H1 (cell line): ENCODE results near the gene GPBP1. TPM values are rescaled to one million over a fixed set of nuclear protein-coding genes. Genes with fewer than 3 reads are reported as not detected.

Source experiments
- BACH1 ChIP-seq: IDR thresholded peaks from 2 replicates; pipeline ENCODE4 v1.6.1; 2012; ENCODE audit warnings: low read length, improper control_type of control experiment
- CBX5 ChIP-seq: fragments of 300-800, 300-1000 bp; sonication (generic); IDR thresholded peaks from 2 replicates; pipeline ENCODE4 v1.7.1; 2016; ENCODE audit warnings: antibody characterized with exemption, low read length, low read depth
- CEBPB ChIP-seq: IDR thresholded peaks from 2 replicates; pipeline ENCODE4 v1.6.1; 2012; ENCODE audit warnings: low read depth, low read length
- GTF2F1 ChIP-seq: IDR thresholded peaks from 2 replicates; pipeline ENCODE4 v1.6.1; 2012; ENCODE audit warnings: low read depth, low read length, improper control_type of control experiment, borderline replicate concordance
- HDAC6 ChIP-seq: IDR thresholded peaks from one replicate; pipeline ENCODE4 v1.7.1; 2012; ENCODE audit warnings: low read depth, mild to moderate bottlenecking, inconsistent platforms, low read length, moderate library complexity
- JUND ChIP-seq: IDR thresholded peaks from 2 replicates; pipeline ENCODE4 v1.6.1; 2011; ENCODE audit warnings: mild to moderate bottlenecking, improper control_type of control experiment, low read length
- KDM1A ChIP-seq: fragments of 200-600, 300-600 bp; sonication (generic); IDR thresholded peaks from 2 replicates; pipeline ENCODE4 v1.7.1; 2016; ENCODE audit warnings: mild to moderate bottlenecking, low read length, borderline replicate concordance
- POLR2AphosphoS5 ChIP-seq: IDR thresholded peaks from 2 replicates; pipeline ENCODE4 v1.6.1; 2011; ENCODE audit warnings: low read depth, low read length
- TEAD4 ChIP-seq: IDR thresholded peaks from 2 replicates; pipeline ENCODE4 v1.6.1; 2012; ENCODE audit warnings: low read depth, low read length, inconsistent platforms, mixed read lengths
- polyA plus RNA-seq, 7 experiments: library from polyadenylated mRNA; depleted of rRNA in 3 of 7; stranded (reverse) in 5 of 7; unstranded in 2 of 7; fragments of >200 nt in 5 of 7; fragments of 200-250 nt in 2 of 7; gene quantifications; 1 replicate in 5 of 7; 2 replicates in 1 of 7; 4 replicates in 1 of 7; pipeline versions ENCODE4 v1.2.1 to v1.2.3, GENCODE V29; 2011 to 2013; ENCODE audit warnings: missing spikeins in 2 of 7, mixed read lengths in 2 of 7
- total RNA-seq: library from RNA; stranded (reverse); fragmentation: NEBNext Ultra II Directional; extraction: Animal tissue kit (Norgen Biotek cat#: 25700); gene quantifications from 2 replicates; pipeline ENCODE4 v1.2.1, GENCODE V29; 2021
- TF ChIP-seq, protein P1 (sequence below): fragments of 300-600 bp; sonication (generic); IDR thresholded peaks from 2 replicates; pipeline ENCODE4 v1.7.1; 2012; ENCODE audit warnings: low read length, moderate library complexity, mild to moderate bottlenecking, inconsistent platforms; ENCODE audit not compliant: insufficient replicate concordance

The GPBP1 gene
- total and polyA plus RNA-seq, 2 of the 8 experiments (the other 6 are each of a cell fraction or from before 2014, with no cell fraction given): 29.2 to 108 TPM

DNA sequence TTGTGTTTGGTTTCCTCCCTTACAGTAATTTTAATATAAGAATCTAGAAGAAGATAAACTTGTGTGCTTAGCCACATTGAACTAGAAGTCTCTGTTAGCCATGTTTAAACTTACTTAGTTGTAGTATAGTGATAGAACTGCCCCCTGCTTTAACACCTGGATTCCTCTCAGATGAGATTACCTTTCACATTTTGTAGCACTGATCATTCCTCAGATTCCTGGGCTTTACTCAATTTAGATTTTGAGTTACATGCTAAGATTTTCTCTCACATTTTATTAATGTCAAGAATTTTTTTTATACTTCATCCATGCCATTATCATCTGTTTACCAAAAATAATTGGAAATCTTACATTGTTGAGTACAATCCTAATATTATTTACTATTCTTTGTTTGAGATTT, 70.5 kb downstream of the GPBP1 start (continued):
- TF ChIP-seq, protein P1, sequence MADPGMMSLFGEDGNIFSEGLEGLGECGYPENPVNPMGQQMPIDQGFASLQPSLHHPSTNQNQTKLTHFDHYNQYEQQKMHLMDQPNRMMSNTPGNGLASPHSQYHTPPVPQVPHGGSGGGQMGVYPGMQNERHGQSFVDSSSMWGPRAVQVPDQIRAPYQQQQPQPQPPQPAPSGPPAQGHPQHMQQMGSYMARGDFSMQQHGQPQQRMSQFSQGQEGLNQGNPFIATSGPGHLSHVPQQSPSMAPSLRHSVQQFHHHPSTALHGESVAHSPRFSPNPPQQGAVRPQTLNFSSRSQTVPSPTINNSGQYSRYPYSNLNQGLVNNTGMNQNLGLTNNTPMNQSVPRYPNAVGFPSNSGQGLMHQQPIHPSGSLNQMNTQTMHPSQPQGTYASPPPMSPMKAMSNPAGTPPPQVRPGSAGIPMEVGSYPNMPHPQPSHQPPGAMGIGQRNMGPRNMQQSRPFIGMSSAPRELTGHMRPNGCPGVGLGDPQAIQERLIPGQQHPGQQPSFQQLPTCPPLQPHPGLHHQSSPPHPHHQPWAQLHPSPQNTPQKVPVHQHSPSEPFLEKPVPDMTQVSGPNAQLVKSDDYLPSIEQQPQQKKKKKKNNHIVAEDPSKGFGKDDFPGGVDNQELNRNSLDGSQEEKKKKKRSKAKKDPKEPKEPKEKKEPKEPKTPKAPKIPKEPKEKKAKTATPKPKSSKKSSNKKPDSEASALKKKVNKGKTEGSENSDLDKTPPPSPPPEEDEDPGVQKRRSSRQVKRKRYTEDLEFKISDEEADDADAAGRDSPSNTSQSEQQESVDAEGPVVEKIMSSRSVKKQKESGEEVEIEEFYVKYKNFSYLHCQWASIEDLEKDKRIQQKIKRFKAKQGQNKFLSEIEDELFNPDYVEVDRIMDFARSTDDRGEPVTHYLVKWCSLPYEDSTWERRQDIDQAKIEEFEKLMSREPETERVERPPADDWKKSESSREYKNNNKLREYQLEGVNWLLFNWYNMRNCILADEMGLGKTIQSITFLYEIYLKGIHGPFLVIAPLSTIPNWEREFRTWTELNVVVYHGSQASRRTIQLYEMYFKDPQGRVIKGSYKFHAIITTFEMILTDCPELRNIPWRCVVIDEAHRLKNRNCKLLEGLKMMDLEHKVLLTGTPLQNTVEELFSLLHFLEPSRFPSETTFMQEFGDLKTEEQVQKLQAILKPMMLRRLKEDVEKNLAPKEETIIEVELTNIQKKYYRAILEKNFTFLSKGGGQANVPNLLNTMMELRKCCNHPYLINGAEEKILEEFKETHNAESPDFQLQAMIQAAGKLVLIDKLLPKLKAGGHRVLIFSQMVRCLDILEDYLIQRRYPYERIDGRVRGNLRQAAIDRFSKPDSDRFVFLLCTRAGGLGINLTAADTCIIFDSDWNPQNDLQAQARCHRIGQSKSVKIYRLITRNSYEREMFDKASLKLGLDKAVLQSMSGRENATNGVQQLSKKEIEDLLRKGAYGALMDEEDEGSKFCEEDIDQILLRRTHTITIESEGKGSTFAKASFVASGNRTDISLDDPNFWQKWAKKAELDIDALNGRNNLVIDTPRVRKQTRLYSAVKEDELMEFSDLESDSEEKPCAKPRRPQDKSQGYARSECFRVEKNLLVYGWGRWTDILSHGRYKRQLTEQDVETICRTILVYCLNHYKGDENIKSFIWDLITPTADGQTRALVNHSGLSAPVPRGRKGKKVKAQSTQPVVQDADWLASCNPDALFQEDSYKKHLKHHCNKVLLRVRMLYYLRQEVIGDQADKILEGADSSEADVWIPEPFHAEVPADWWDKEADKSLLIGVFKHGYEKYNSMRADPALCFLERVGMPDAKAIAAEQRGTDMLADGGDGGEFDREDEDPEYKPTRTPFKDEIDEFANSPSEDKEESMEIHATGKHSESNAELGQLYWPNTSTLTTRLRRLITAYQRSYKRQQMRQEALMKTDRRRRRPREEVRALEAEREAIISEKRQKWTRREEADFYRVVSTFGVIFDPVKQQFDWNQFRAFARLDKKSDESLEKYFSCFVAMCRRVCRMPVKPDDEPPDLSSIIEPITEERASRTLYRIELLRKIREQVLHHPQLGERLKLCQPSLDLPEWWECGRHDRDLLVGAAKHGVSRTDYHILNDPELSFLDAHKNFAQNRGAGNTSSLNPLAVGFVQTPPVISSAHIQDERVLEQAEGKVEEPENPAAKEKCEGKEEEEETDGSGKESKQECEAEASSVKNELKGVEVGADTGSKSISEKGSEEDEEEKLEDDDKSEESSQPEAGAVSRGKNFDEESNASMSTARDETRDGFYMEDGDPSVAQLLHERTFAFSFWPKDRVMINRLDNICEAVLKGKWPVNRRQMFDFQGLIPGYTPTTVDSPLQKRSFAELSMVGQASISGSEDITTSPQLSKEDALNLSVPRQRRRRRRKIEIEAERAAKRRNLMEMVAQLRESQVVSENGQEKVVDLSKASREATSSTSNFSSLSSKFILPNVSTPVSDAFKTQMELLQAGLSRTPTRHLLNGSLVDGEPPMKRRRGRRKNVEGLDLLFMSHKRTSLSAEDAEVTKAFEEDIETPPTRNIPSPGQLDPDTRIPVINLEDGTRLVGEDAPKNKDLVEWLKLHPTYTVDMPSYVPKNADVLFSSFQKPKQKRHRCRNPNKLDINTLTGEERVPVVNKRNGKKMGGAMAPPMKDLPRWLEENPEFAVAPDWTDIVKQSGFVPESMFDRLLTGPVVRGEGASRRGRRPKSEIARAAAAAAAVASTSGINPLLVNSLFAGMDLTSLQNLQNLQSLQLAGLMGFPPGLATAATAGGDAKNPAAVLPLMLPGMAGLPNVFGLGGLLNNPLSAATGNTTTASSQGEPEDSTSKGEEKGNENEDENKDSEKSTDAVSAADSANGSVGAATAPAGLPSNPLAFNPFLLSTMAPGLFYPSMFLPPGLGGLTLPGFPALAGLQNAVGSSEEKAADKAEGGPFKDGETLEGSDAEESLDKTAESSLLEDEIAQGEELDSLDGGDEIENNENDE: no peak
- TF ChIP-seq GTF2F1 (no peak), CBX5 (no peak), HDAC6 (no peak), CEBPB (no peak), BACH1 (no peak), TEAD4 (no peak), POLR2AphosphoS5 (no peak), KDM1A (no peak), JUND (no peak)
